Measurements from ENCODE around the gene TMEM117.

- TF ChIP-seq CTCF (IDR thresholded peaks at IDR 0.05; ENCODE audit: insufficient read depth, low read depth, low read length) (no peak), EZH2 (IDR thresholded peaks at IDR 0.05; ENCODE audit: insufficient read depth, low read length) (no peak)
Measured at GRCh38 chr12:44159216-44159615, 323.3 kb downstream of the TMEM117 start.
